NCI-H2107 treated with DMSO at 0.1 percent for 48 hours (cell line): ENCODE measurements around the gene NTM.
A peak's percentile ranks its signal among the peaks of the same experiment; 100 is the strongest.

Source experiments
- DNase-seq: peaks from one replicate; lab custom pipeline; 2025; ENCODE audit not compliant: unreplicated experiment; lab: John Stamatoyannopoulos, UW

NTM gene

DNA sequence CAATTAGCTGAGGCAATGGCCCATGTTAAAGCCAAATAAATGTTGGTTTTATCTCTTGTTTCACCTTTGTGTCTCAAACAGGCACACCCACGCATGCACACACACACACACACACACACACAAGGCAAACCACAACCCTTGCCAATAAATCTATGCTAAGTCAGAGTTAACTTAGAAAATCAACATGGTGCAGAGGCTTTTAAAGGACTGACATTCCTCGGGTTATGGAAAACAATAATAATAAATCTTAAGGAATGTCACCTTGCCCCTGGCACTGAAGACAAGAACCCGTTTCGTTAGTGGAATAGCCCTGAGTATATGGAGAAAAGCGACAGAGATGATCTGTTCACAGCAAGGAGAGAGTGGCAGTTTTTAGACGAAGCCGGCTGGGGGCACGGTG, 326.3 kb downstream of the NTM start:
- DNase-seq: no peak

- no peak for DNase-seq
Observed at GRCh38 chr11:131703311-131703710, 332.9 kb downstream of the NTM start.

GRCh38 chr11:131704682-131705081, 334.3 kb downstream of the NTM start:
- no peak for DNase-seq

DNA sequence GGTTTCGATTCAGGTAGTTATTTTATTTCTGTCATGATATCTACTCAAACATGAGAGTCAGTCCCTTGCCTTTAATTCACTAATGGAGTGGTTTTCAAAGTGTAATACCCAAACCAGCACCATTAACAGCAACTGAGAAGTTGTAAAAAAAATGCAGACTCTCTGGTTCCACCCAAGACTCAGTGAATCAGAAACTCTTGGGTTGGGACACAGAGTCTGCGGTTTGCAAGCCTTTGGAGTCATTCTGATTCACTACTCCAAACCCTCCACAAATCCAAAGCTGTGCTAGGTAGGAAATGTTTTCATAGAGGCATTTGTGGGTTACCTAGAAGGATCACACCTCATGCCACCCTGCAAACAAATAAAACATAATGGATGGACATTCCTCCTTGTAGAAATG, 340.1 kb downstream of the NTM start:
- DNase-seq: no peak

DNA sequence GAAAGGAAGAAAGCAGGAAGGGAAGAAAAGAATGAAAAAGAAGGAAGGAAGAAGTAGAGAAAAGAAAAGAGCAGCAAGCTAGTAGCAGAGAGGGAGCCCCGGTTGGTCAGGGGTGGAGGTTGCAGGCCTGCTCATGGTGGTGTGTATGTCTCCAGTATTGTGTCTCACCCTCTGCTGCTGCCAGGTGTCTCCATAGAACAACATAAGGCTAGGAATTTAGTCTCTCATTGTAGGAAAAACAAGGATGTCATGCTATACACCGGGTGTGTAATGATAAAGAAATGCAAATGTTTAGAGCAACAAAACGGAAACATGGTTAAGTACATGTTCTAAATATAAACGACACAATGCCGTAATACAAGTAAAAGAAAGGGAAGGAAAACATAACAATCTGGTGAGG, 342.5 kb downstream of the NTM start:
- DNase-seq: no peak

- DNase-seq: no peak
Observed at GRCh38 chr11:131713529-131714134, 343.2 kb downstream of the NTM start.

- no peak for DNase-seq
Observed at GRCh38 chr11:131717616-131718015, 347.2 kb downstream of the NTM start.

GRCh38 chr11:131723088-131723487, 352.7 kb downstream of the NTM start:
- DNase-seq: no peak

DNA sequence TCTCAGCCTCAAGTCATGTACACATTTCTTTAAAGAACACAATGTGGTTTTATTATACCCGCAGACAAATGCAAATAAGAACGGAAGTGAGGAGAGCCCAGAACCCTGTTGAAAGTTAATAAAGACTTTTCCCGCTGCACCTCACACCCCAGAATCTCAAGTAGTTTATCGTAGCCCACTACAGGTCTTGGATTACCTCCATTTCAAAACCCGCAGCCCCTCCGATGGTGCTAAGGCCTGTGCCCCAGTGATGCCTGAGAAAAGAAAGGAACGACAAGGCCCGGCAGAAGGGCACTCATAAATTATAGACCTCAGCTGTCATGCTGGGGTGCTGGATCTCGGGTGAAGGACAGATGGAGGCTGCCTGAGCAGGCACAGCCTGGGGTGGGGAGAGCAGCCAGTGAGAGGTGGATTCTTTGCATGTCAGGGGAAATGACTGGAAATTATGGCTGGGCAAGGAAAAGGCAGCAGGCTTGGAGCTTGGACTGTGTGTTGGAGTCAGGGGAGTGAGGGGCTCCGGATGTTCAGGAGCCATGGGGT, 354.1 kb downstream of the NTM start:
- DNase-seq: no peak

GRCh38 chr11:131734871-131735270, 364.5 kb downstream of the NTM start:
- DNase-seq: no peak

GRCh38 chr11:131737357-131737756, 366.9 kb downstream of the NTM start:
- DNase-seq: no peak

- DNase-seq: no peak
Observed at GRCh38 chr11:131739243-131739882, 368.9 kb downstream of the NTM start.

DNA sequence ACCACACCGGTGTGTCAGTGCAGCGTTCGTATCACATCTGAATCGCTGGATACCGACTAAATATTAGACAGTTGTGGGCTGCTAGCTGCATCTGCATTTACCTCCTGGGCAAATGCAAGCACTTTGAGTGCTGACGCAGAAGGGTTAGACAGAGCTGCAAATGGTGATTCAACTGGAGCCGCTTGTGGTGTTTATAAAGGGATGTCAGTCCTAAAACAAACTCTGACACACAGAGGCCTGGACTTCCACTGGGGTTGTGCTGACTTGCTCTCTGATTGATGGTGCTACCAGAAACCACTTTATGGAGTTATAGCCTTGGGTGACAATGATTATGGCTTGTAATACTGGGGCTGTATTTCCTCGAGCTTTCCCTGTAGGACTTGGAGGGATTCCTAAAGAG, 374.4 kb downstream of the NTM start:
- DNase-seq: no peak

DNA sequence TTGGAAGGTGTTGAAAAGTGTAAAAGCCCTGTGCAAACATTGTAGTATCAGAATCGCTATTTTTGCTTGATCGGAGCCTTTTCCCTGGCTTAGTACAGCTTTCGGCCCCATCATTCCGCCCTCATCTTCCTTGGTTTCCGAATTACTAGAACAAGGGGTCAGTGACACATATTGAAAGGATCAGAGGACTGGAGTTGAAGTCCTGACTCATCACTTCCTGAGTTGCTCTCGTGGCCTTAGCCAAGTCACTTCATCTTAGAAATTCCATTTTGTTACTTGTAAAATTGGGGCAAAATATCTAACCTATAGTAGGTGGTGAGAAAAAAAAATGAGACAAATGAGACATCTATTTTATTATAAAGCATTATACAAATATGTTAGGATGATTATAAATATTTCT, 375.0 kb downstream of the NTM start:
- DNase-seq: no peak

DNA sequence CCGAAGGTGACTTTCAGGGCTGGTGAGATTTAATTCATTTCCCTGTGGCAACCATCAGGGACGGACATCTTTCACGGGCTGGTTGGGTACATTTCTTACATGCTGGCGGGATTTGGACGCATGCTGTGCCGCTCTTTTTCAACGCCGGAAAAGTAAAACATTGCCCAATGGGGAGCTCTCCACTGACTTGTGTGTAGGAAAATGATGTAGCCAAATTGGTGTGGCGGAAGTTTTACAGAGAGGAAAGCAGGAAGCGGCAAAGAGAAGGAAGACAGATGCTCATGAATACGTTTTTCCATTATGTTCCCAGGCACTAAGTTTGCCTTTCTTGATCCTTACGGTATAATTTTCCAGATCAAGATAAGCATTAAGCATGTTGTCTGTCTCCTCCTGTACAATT, 375.8 kb downstream of the NTM start:
- DNase-seq: no peak

GRCh38 chr11:131748151-131749050, 378.0 kb downstream of the NTM start:
- peak; percentile 0 for DNase-seq

GRCh38 chr11:131749101-131749500, 378.7 kb downstream of the NTM start:
- DNase-seq: no peak

- no peak for DNase-seq
Observed at GRCh38 chr11:131750152-131750551, 379.7 kb downstream of the NTM start.

GRCh38 chr11:131750692-131751091, 380.3 kb downstream of the NTM start:
- no peak for DNase-seq

DNA sequence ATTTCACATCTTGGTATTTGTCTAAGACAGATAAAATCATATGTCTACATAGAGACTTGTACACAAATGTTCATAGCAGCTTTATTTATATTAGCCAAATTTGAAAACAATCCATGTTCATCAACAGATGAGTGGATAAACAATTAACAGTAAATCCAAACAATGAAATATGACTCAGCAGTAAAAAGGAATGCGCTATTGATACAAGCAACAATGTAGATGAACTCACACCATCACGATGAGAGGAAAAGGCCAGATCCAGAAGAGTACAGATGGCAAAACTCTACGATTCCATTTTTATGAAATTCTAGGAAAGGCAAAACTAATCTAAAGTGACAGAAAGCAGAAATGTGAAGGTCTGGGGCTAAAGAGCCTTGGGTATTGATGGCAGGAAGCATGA, 384.3 kb downstream of the NTM start:
- DNase-seq: no peak

- DNase-seq: no peak
Observed at GRCh38 chr11:131756479-131757110, 386.2 kb downstream of the NTM start.
